ENCODE measurements around the gene SND1.

SND1 gene

GRCh38 chr7:127803626-127804025 lies 151.6 kb downstream of the SND1 start:
- DNase-seq, result no peak

GRCh38 chr7:127807340-127807739 lies 155.3 kb downstream of the SND1 start:
- peak; percentile 52 for DNase-seq

- DNase-seq, result no peak
Measured at GRCh38 chr7:127807829-127808228, 155.8 kb downstream of the SND1 start.

- DNase-seq, result peak; percentile 51
Measured at GRCh38 chr7:127809261-127809702, 157.3 kb downstream of the SND1 start.

GRCh38 chr7:127810113-127810512 lies 158.1 kb downstream of the SND1 start:
- no peak for DNase-seq

GRCh38 chr7:127810696-127811660 lies 159.0 kb downstream of the SND1 start:
- peak; percentile 51 for DNase-seq

- no peak for DNase-seq
Measured at GRCh38 chr7:127812540-127812939, 160.5 kb downstream of the SND1 start.

- DNase-seq, result peak; percentile 29
Measured at GRCh38 chr7:127813991-127814541, 162.1 kb downstream of the SND1 start.

GRCh38 chr7:127815631-127816145 lies 163.7 kb downstream of the SND1 start:
- no peak for DNase-seq

GRCh38 chr7:127816354-127817190 lies 164.6 kb downstream of the SND1 start:
- DNase-seq, result no peak

GRCh38 chr7:127817466-127817865 lies 165.5 kb downstream of the SND1 start:
- peak; percentile 6 for DNase-seq

- DNase-seq, result no peak
Measured at GRCh38 chr7:127818306-127818705, 166.3 kb downstream of the SND1 start.

GRCh38 chr7:127819975-127820731 lies 168.2 kb downstream of the SND1 start:
- DNase-seq, result peak; percentile 47

- DNase-seq, result no peak
Measured at GRCh38 chr7:127820732-127821085, 168.7 kb downstream of the SND1 start.

- DNase-seq, result no peak
Measured at GRCh38 chr7:127821146-127821545, 169.2 kb downstream of the SND1 start.

- no peak for DNase-seq
Measured at GRCh38 chr7:127822822-127823508, 171.0 kb downstream of the SND1 start.

GRCh38 chr7:127824682-127825081 lies 172.7 kb downstream of the SND1 start:
- DNase-seq, result no peak

- DNase-seq, result no peak
Measured at GRCh38 chr7:127828843-127829500, 177.0 kb downstream of the SND1 start.

- DNase-seq, result no peak
Measured at GRCh38 chr7:127831318-127832219, 179.6 kb downstream of the SND1 start.

- DNase-seq, result no peak
Measured at GRCh38 chr7:127832592-127832991, 180.6 kb downstream of the SND1 start.
